KMS-11 (cell line): ENCODE data around the gene FES.
"Not testable (repeated sequence)": the region's sequence is repeated elsewhere in the genome, so short reads cannot be mapped to it uniquely, and the experiment has no call there.

ENCODE experiments used
- H2AFZ ChIP-seq: fragments of 200-600 bp; sonication (generic); 2 replicates; pipeline ENCODE4 v1.6.1; 2016; ENCODE audit warnings: antibody characterized with exemption, mixed run types, low read depth
- H3K27ac ChIP-seq: fragments of 200-600 bp; sonication (generic); 2 replicates; pipeline ENCODE4 v1.6.1; 2016; ENCODE audit warnings: mild to moderate bottlenecking, mixed run types
- H3K27me3 ChIP-seq: fragments of 200-600 bp; sonication (generic); 2 replicates; pipeline ENCODE4 v1.6.1; 2017; ENCODE audit warnings: mild to moderate bottlenecking, low read depth, mixed run types, moderate library complexity; ENCODE audit not compliant: insufficient read depth
- H3K36me3 ChIP-seq: fragments of 200-600 bp; sonication (generic); 2 replicates; pipeline ENCODE4 v1.6.1; 2017; ENCODE audit warnings: mild to moderate bottlenecking, mixed run types; ENCODE audit not compliant: insufficient read depth
- H3K4me1 ChIP-seq: fragments of 200-600 bp; sonication (generic); 2 replicates; pipeline ENCODE4 v1.6.1; 2016; ENCODE audit warnings: mild to moderate bottlenecking, low read depth, mixed run types; ENCODE audit not compliant: poor library complexity, severe bottlenecking
- H3K4me2 ChIP-seq: fragments of 200-600 bp; sonication (generic); 2 replicates; pipeline ENCODE4 v1.7.0; 2016; ENCODE audit warnings: mild to moderate bottlenecking, mixed run types
- H3K4me3 ChIP-seq: fragments of 200-600 bp; sonication (generic); IDR thresholded peaks from 2 replicates; pipeline ENCODE4 v1.6.1; 2017; ENCODE audit warnings: low read depth, low read length, mixed read lengths; ENCODE audit not compliant: insufficient read depth
- H3K79me2 ChIP-seq: fragments of 200-600 bp; sonication (generic); 2 replicates; pipeline ENCODE4 v1.6.1; 2016; ENCODE audit warnings: low read depth, mixed run types; ENCODE audit not compliant: insufficient read depth
- H3K9ac ChIP-seq: fragments of 200-600 bp; sonication (generic); 2 replicates; pipeline ENCODE4 v1.6.1; 2016; ENCODE audit warnings: mild to moderate bottlenecking, mixed run types
- H4K20me1 ChIP-seq: fragments of 200-600 bp; sonication (generic); 2 replicates; pipeline ENCODE4 v1.6.1; 2016; ENCODE audit warnings: mild to moderate bottlenecking, mixed run types; ENCODE audit not compliant: insufficient read depth
- TF ChIP-seq, protein P1 (sequence below): fragments of 200-600 bp; sonication (generic); conservative IDR thresholded peaks from 2 replicates; pipeline ENCODE4 v1.6.1; 2017; ENCODE audit warnings: low read depth, mild to moderate bottlenecking, antibody characterized with exemption, low read length, moderate library complexity, mixed read lengths

FES gene

DNA sequence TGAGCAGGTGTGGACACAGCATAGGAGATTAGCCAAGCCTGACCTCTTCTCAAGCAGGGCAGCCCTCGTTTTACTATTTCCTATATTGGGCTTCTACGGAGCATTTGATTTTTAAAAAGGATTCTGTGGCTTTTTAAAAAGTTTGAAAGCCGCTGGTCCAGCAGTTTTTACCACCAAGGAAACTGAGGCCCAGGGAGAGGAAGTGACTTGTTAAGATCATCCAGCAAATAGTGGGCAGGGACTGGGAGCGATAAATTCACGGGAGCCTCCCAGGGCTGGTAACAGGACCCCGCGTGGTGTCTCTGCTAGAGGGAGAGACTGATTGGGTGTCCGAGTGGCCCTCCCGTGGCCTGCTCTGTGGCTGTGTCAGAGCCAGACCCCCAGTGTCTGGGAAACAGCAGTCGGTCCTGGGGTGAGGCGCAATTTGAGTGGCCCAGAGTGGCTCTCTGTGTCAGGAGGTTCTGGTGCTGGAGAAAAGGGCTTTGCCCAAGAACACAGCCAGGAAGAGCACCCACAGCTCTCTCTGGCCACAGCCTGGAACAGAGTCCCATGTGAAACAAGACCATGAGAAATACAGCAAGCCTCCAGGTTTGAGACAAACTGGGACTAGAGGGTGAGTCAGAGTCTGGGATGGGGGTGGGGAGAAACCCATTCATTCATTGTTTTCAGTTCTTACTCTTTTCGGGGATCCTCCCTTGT lies 11.7 kb upstream of the FES start:
- no peaks in the 10 kb centered on the region for H4K20me1 ChIP-seq
- H3K79me2 ChIP-seq, result peaks cover 24% of the 10 kb centered on the region
- H3K27me3 ChIP-seq, result no peaks in the 10 kb centered on the region
- peaks cover 44% of the 10 kb centered on the region for H3K4me1 ChIP-seq
- H3K36me3 ChIP-seq, result no peaks in the 10 kb centered on the region
- peak overlapping the region; percentile 34 for H2AFZ ChIP-seq
- TF ChIP-seq, protein P1, sequence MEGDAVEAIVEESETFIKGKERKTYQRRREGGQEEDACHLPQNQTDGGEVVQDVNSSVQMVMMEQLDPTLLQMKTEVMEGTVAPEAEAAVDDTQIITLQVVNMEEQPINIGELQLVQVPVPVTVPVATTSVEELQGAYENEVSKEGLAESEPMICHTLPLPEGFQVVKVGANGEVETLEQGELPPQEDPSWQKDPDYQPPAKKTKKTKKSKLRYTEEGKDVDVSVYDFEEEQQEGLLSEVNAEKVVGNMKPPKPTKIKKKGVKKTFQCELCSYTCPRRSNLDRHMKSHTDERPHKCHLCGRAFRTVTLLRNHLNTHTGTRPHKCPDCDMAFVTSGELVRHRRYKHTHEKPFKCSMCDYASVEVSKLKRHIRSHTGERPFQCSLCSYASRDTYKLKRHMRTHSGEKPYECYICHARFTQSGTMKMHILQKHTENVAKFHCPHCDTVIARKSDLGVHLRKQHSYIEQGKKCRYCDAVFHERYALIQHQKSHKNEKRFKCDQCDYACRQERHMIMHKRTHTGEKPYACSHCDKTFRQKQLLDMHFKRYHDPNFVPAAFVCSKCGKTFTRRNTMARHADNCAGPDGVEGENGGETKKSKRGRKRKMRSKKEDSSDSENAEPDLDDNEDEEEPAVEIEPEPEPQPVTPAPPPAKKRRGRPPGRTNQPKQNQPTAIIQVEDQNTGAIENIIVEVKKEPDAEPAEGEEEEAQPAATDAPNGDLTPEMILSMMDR, result no peak
- H3K4me3 ChIP-seq, result no peak overlapping the region
- H3K9ac ChIP-seq, result peak overlapping the region; percentile 53; the same call in 1 of the 2 replicates
- H3K4me2 ChIP-seq, result peak overlapping the region; percentile 82
- no peak overlapping the region for H3K27ac ChIP-seq

DNA sequence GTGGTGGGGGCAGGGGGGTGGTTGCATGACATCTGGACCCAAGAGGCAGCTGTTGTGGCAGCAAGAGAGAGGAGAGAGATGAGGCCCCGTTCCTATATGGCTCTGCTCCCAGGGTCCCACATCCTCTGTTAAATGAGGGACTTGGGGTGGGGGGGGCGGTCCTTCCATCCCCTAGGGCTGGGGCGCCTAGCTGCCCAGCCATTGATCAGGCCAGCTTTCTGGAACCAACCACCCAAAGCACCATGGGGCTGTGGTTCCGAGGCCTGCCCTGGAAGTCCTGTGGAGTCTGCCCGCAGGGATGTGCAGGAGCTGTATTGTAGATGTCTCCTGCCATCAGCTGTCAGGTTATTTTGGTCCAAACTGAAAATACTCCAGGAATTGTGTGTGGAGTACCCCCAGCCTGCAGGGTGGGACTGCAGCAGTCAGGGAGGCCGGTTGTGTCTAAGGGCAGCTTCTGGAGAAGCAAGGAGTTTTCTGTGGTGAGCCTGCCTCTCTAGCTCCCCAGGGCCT lies 10.8 kb upstream of the FES start:
- H3K27me3 ChIP-seq, result no peaks in the 10 kb centered on the region
- TF ChIP-seq, protein P1, result no peak
- H3K4me1 ChIP-seq, result peaks cover 44% of the 10 kb centered on the region
- H4K20me1 ChIP-seq, result no peaks in the 10 kb centered on the region
- H3K4me2 ChIP-seq, result peak overlapping the region; percentile 82; the same call in 1 of the 2 replicates
- H3K4me3 ChIP-seq, result no peak overlapping the region
- H3K79me2 ChIP-seq, result peaks cover 24% of the 10 kb centered on the region
- no peaks in the 10 kb centered on the region for H3K36me3 ChIP-seq
- H3K9ac ChIP-seq, result no peak overlapping the region
- no peak overlapping the region for H3K27ac ChIP-seq
- H2AFZ ChIP-seq, result no peak overlapping the region

DNA sequence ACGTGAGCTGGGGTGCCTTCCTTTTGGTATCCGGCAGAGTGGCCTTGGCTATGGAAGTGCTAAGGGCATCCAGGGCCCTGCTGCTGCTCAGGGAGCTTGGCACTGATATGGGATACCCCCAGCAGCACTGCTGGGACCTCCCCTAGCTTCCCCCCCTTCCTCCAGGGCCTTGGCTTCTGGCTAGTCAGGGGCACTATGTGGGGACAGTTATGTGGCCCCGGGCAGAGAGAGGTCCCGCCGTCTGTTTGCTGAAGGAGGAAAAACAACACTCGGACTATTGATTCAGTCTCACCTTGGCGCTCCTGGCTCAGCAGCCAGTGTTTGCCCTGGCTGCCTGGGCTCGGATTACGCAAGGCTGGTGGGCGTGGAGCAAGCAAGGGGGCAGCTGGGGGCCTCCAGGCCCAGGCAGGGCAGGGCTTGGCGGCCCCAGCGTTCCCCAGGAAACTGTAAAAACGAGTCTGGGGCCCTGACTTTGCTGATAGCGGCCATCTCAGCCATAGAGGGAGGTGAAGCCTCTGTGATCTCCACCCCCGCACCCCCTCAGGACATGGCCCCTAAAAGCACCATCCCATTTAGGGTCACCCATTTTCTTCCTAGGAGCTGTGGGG lies 10.2 kb upstream of the FES start:
- Histone ChIP-seq H3K4me2 (no peak overlapping the region; the same call in 1 of the 2 replicates), H3K4me3 (no peak overlapping the region), H3K9ac (no peak overlapping the region), H3K36me3 (no peaks in the 10 kb centered on the region), H2AFZ (no peak overlapping the region), H3K27me3 (no peaks in the 10 kb centered on the region), H3K79me2 (peaks cover 24% of the 10 kb centered on the region), H4K20me1 (no peaks in the 10 kb centered on the region), H3K27ac (no peak overlapping the region), H3K4me1 (peaks cover 39% of the 10 kb centered on the region)
- TF ChIP-seq, protein P1, result no peak

DNA sequence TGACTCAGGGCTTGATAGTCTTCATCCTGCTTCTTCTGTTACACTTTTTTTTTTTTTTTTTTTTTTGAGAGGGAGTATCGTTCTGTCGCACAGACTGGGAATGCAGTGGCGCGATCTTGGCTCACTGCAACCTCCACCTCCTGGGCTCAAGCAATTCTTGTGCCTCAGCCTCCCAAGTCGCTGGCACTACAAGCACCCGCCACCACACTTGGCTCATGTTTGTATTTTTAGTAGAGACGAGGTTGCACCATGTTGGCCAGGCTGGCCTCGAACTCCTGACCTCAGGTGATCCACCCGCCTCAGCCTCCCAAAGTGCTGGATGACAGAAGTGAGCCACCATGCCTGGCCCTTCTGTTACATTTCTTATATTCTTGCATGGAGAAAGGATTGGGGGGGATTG lies 9.3 kb upstream of the FES start:
- Histone ChIP-seq H3K79me2 (peaks cover 24% of the 10 kb centered on the region), H3K4me1 (peaks cover 30% of the 10 kb centered on the region)
- not testable (repeated sequence) for H3K27ac ChIP-seq, H3K9ac ChIP-seq, H3K4me2 ChIP-seq, H3K4me3 ChIP-seq, H4K20me1 ChIP-seq, H3K36me3 ChIP-seq, H2AFZ ChIP-seq, H3K27me3 ChIP-seq

DNA sequence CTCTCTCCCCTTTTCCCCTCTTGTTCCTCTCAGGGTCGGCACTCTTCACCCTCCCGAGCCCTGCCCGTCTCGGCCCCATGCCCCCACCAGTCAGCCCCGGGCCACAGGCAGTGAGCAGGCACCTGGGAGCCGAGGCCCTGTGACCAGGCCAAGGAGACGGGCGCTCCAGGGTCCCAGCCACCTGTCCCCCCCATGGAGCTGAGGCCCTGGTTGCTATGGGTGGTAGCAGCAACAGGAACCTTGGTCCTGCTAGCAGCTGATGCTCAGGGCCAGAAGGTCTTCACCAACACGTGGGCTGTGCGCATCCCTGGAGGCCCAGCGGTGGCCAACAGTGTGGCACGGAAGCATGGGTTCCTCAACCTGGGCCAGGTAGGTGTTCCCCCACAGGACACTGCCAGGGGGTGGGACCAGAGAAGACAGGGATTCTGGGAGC lies 8.7 kb upstream of the FES start:
- Histone ChIP-seq H3K27ac (no peak overlapping the region), H4K20me1 (no peaks in the 10 kb centered on the region), H3K36me3 (no peaks in the 10 kb centered on the region; the same call in 1 of the 2 replicates), H3K4me3 (no peak overlapping the region), H3K4me2 (no peak overlapping the region), H3K27me3 (no peaks in the 10 kb centered on the region), H3K79me2 (peaks cover 24% of the 10 kb centered on the region), H3K9ac (no peak overlapping the region), H3K4me1 (peaks cover 24% of the 10 kb centered on the region), H2AFZ (no peak overlapping the region)
- TF ChIP-seq, protein P1, result no peak
